Right lung (tissue), 5 donors: ENCODE measurements around the gene ELP4. TPM values are rescaled to one million over a fixed set of nuclear protein-coding genes. Genes with fewer than 3 reads are reported as not detected.

Experiments used
- DNase-seq, 2 donors: peaks; one replicate each; pipeline ENCODE4 v3.0.0-alpha.2; 2013
- polyA plus RNA-seq, 5 donors: library from polyadenylated mRNA; unstranded; fragments of 120-200 nt; gene quantifications; one replicate each; pipeline versions ENCODE4 v1.2.1 to v1.2.3, GENCODE V29; 2013; ENCODE audit warnings: inconsistent platforms in 1 of 5, low replicate concordance in 1 of 5; ENCODE audit not compliant: insufficient read length in 5 of 5, insufficient read depth in 1 of 5

The ELP4 gene
- polyA plus RNA-seq, 5 donors: 18.5 to 28.1 (median 25.5) TPM

- DNase-seq: no peak
These were observed 312.8 kb downstream of the ELP4 start for GRCh38 chr11:31822175-31822926.

- DNase-seq: no peak
These were observed 313.5 kb downstream of the ELP4 start for GRCh38 chr11:31822927-31823643.

GRCh38 chr11:31823644-31824331 lies 314.2 kb downstream of the ELP4 start:
- DNase-seq: no peak

- no peak for DNase-seq
These were observed 314.8 kb downstream of the ELP4 start for GRCh38 chr11:31824332-31824878.

GRCh38 chr11:31824879-31825837 lies 315.6 kb downstream of the ELP4 start:
- no peak for DNase-seq

- DNase-seq: no peak
These were observed 316.4 kb downstream of the ELP4 start for GRCh38 chr11:31825838-31826484.

- no peak for DNase-seq
These were observed 317.2 kb downstream of the ELP4 start for GRCh38 chr11:31826536-31827438.

- DNase-seq: no peak
These were observed 318.1 kb downstream of the ELP4 start for GRCh38 chr11:31827455-31828206.

- no peak for DNase-seq
These were observed 318.6 kb downstream of the ELP4 start for GRCh38 chr11:31828217-31828616.

- DNase-seq: no peak
These were observed 320.8 kb downstream of the ELP4 start for GRCh38 chr11:31830406-31830805.

- DNase-seq: no peak
These were observed 324.7 kb downstream of the ELP4 start for GRCh38 chr11:31834237-31834636.

Other genes starting within 250 kb of the ELP4 start
- 1 to 10 TPM; 1.7 to 3.2 (median 2.6) TPM for gene DCDC1, start 140.0 kb upstream of the ELP4 start, polyA plus RNA-seq
- gene DNAJC24, start 139.9 kb upstream of the ELP4 start, polyA plus RNA-seq: 10 to 100 TPM; 19.2 to 34.7 (median 28.3) TPM
- gene IMMP1L, start 145 bp upstream of the ELP4 start, polyA plus RNA-seq: 10 to 100 TPM; 41.7 to 57.7 (median 48.3) TPM